ENCODE measurements around the gene HCRT.

DNA sequence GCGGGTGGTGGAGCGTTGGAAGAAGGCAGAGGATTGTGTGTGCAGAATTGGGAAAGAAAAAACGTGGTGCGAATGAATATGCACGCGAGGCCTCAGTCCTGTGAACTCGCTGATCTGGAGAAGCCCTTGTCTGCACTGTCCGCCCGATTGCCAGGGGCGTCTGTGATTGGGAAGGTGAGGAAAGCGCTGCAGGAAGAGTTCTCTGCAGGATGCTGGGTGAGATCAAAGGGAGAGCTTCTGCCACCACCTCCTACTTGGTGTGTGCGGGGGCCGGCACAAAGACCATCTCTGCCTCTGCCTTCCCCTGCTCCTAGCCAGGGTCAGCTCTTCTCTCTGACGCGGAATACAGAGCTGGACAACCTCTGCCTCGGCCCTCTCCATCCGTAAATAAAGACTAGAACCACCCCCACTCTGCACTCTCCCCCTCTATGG, 29.6 kb downstream of the HCRT start:
- TF ChIP-seq POLR2AphosphoS5 (IDR thresholded peaks at IDR 0.05; ENCODE audit: borderline replicate concordance, low read depth, low read length) (no peak), EZH2 (IDR thresholded peaks at IDR 0.05) (no peak), FOXP2 (optimal IDR thresholded peaks at IDR 0.05; ENCODE audit: control extremely low read depth, extremely low read length, insufficient read depth) (no peak)
